Testis (tissue), 3 donors: ENCODE measurements around the gene ZNF28. TPM values are rescaled to one million over a fixed set of nuclear protein-coding genes. Genes with fewer than 3 reads are reported as not detected.
"Not testable (repeated sequence)": the region's sequence is repeated elsewhere in the genome, so short reads cannot be mapped to it uniquely, and the experiment has no call there.

Source experiments
- DNase-seq: peaks from one replicate; pipeline ENCODE4 v3.0.0-alpha.2; 2019
- H3K27ac ChIP-seq, 2 donors: fragments of 200-600 bp; sonication (generic); one replicate each; pipeline ENCODE4 v1.5.1; 2019
- H3K27me3 ChIP-seq: fragments of 200-600 bp; sonication (generic); one replicate; pipeline ENCODE4 v1.5.1; 2019
- H3K36me3 ChIP-seq: fragments of 200-600 bp; sonication (generic); one replicate; pipeline ENCODE4 v1.5.1; 2017; ENCODE audit warnings: low read depth; ENCODE audit errors: missing control alignments
- H3K4me1 ChIP-seq: fragments of 200-600 bp; sonication (generic); one replicate; pipeline ENCODE4 v1.5.1; 2019
- H3K4me3 ChIP-seq, 2 donors: fragments of 200-600 bp; sonication (generic); one replicate each; pipeline ENCODE4 v1.5.1; 2017 to 2019
- H3K9me3 ChIP-seq: fragments of 200-600 bp; sonication (generic); one replicate; pipeline ENCODE4 v1.5.1; 2017
- POLR2A ChIP-seq: fragments of 450-650 bp; IDR thresholded peaks from one replicate; pipeline ENCODE4 v1.6.1; 2017; ENCODE audit warnings: antibody characterized with exemption, mild to moderate bottlenecking, moderate library complexity
- WGBS, 2 donors: methylation state at CpG; one replicate each; pipeline ENCODE4 v1.1.5; 2018; 5-methylcytosine and 5-hydroxymethylcytosine counted together
- intact Hi-C: fragments of 100-400 bp; cut with DNase I; formaldehyde crosslinking; loops from one replicate; pipeline ENCODE4 v1.15.1; 2023; ENCODE audit warnings: low total_unique reads
- polyA plus RNA-seq: library from polyadenylated mRNA; stranded (reverse); fragments of 350-450 nt; fragmentation: Illumina TruSeq; extraction: RNeasy Lipid Tissue Mini Kit (QIAGEN cat#74804); gene quantifications from one replicate; pipeline ENCODE4 v1.2.3, GENCODE V29; 2014; ENCODE audit warnings: low read depth, low replicate concordance; ENCODE audit not compliant: insufficient read depth
- total RNA-seq, 2 donors: library from RNA; depleted of rRNA; stranded (reverse); fragments of >200 nt; gene quantifications; one replicate each; pipeline ENCODE4 v1.2.3, GENCODE V29; 2016
- TF ChIP-seq, protein P1 (sequence below), 3 experiments: fragments of 450-650 bp in 2 of 3; fragments of 200-600 bp in 1 of 3; sonication (generic) in 1 of 3; IDR thresholded peaks; one replicate each; pipeline ENCODE4 v1.5.1; 2016 to 2019; ENCODE audit warnings: antibody characterized with exemption in 3 of 3, mild to moderate bottlenecking in 2 of 3, moderate library complexity in 1 of 3

ZNF28 gene
- total and polyA plus RNA-seq, 3 donors from 2014 or later: 8.8 to 17.5 (median 12.2) TPM

DNA sequence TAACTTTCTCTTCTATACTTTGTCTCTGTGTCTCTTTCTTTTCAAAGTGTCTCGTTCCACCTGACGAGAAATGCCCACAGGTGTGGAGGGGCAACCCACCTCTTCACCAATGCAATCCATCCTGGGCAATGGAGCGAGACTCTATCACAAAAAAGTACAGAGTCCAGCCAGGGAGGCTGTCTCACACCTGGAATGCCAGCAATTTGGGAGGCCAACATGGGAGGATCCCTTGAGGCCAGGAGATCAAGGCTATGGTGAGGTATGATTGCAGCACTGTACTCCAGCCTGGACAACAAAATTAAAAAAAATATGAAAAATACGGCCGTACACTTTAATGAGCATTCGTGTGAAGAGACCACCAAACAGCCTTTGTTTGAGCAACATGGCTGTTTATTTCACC is 32.0 kb downstream of the ZNF28 start:
- no peaks in the 10 kb centered on the region for H3K9me3 ChIP-seq
- H3K27me3 ChIP-seq: no peaks in the 10 kb centered on the region
- 90 to 93% methylated on average over 6 of the region's 6 CpGs for WGBS, 2 donors
- H3K27ac ChIP-seq: no peak overlapping the region
- intact Hi-C loops: no loop called here
- no peak overlapping the region for H3K4me3 ChIP-seq
- no peak for DNase-seq
- H3K36me3 ChIP-seq: no peaks in the 10 kb centered on the region
- no peaks in the 10 kb centered on the region for H3K4me1 ChIP-seq
- TF ChIP-seq, protein P1, sequence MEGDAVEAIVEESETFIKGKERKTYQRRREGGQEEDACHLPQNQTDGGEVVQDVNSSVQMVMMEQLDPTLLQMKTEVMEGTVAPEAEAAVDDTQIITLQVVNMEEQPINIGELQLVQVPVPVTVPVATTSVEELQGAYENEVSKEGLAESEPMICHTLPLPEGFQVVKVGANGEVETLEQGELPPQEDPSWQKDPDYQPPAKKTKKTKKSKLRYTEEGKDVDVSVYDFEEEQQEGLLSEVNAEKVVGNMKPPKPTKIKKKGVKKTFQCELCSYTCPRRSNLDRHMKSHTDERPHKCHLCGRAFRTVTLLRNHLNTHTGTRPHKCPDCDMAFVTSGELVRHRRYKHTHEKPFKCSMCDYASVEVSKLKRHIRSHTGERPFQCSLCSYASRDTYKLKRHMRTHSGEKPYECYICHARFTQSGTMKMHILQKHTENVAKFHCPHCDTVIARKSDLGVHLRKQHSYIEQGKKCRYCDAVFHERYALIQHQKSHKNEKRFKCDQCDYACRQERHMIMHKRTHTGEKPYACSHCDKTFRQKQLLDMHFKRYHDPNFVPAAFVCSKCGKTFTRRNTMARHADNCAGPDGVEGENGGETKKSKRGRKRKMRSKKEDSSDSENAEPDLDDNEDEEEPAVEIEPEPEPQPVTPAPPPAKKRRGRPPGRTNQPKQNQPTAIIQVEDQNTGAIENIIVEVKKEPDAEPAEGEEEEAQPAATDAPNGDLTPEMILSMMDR (IDR thresholded peaks at IDR 0.05): no peak
- TF ChIP-seq POLR2A: no peak

DNA sequence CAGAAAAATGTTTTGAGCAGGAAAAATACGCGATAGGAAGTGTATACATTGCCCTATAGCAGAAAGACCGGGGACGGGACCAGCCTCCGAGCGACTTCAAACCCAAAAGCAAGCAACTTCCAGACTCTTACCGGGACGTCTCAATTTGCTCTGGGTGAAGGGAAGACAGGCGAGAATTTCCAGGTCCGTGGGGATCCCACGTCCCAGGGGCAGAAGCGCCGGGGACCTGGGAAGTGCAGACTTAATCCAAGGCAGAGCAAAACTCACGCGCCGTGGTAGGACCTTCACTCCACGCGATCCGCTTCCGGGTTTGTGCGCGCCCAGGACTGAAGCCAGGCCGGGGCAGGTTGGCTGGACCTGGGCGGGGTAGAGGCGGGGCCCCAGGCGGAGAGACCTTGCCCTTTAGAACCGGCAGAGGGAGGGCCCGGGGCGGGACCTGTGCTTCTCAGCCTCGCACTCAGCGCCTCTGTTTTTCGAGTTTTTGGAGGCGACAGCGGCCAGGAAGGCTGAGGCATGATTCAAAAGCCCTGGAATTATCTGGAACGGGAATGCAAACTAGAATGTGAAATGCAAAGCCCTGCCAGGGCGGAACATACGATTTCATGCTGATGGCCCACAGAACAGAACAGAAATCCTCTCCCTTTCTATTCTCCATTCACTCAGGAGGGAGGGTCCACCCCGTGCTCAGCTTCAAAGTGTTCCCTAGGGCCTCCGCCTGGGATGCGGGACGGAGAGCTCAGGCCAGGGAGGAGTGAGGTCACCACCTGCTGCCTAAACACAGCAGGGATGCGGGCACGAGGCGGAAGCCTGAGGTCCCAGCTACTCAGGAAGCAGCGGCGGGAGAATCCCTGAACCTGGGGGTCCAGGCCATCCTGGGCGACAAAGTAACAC is 34.7 kb downstream of the ZNF28 start, which contains the start of gene ZNF600:
Gene ZNF600, minus strand, starts transcription at position 328 of the 891 bp plus-strand sequence. CDS start 7,903 bp downstream, outside the sequence.
- WGBS, 2 donors: 1 to 2% methylated on average over 27 to 47 of the region's 47 CpGs
- H3K9me3 ChIP-seq, H3K27me3 ChIP-seq, H3K4me1 ChIP-seq, H3K36me3 ChIP-seq, intact Hi-C loops: not testable (repeated sequence)
- DNase-seq: peak; percentile 94
- TF ChIP-seq, protein P1 (IDR thresholded peaks at IDR 0.05): peak in 1 of 3 experiments; percentile 16
- H3K4me3 ChIP-seq: peak within 1 kb of the TSS; percentile 50 to 73
- H3K27ac ChIP-seq: peak within 1 kb of the TSS; percentile 2 to 9

GRCh38 chr19:52786078-52786463 is 35.4 kb downstream of the ZNF28 start:
- Histone ChIP-seq H3K4me1 (no peaks in the 10 kb centered on the region), H3K9me3 (no peaks in the 10 kb centered on the region), H3K27me3 (no peaks in the 10 kb centered on the region), H3K4me3 (peak overlapping the region; percentile 50 to 73), H3K27ac (peak overlapping the region; percentile 2 to 9), H3K36me3 (no peaks in the 10 kb centered on the region)
- whole genome bisulfite sequencing, 2 donors: 2% methylated on average over 19 to 23 of the region's 23 CpGs
- intact Hi-C loops: no loop called here
- TF ChIP-seq, protein P1 (IDR thresholded peaks at IDR 0.05): no peak
- TF ChIP-seq POLR2A: no peak
- DNase-seq: no peak

DNA sequence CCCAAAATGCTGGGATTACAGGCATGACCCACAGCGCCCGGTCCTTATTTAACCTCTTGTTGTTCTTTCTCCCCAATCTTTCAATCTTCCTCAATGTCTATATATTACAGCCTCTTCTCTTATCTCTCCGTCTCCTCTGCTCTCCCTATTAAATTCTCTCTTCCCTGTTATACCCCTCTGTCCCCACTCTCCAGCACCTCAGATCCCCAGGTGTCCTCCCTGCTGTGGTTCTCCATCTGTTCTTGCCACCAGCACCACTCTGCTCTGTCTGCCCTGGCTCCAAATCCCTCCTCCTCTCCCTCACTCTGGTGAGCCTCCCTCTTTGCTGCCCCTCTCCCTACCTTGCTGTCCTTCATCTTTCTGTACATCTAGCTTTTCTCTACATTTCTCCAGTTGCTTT is 35.9 kb downstream of the ZNF28 start:
- no peaks in the 10 kb centered on the region for H3K4me1 ChIP-seq
- H3K9me3 ChIP-seq: no peaks in the 10 kb centered on the region
- H3K27ac ChIP-seq: no peak overlapping the region
- DNase-seq: no peak
- TF ChIP-seq, protein P1 (IDR thresholded peaks at IDR 0.05): no peak
- no peak for TF ChIP-seq POLR2A
- H3K36me3 ChIP-seq: no peaks in the 10 kb centered on the region
- H3K27me3 ChIP-seq: no peaks in the 10 kb centered on the region
- WGBS, 2 donors: 78 to 81% methylated on average over 3 of the region's 3 CpGs
- H3K4me3 ChIP-seq: no peak overlapping the region
- intact Hi-C loops: no loop called here

- 58 to 76% methylated on average over 1 to 2 of the region's 2 CpGs for WGBS, 2 donors
- intact Hi-C loops, H3K4me3 ChIP-seq, H3K36me3 ChIP-seq, H3K9me3 ChIP-seq, H3K27me3 ChIP-seq, H3K27ac ChIP-seq, H3K4me1 ChIP-seq, DNase-seq: not testable (repeated sequence)
Observed at GRCh38 chr19:52782864-52783263, 38.6 kb downstream of the ZNF28 start.
